SU-DHL-6 (cell line): ENCODE results near the gene CEND1.

Experiments
- H2AFZ ChIP-seq: fragments of 200-600 bp; sonication (generic); 2 replicates; pipeline ENCODE4 v1.6.1; 2014; ENCODE audit warnings: low read depth, mild to moderate bottlenecking, moderate library complexity, mixed read lengths, antibody characterized with exemption, low read length; ENCODE audit not compliant: severe bottlenecking
- H3F3A ChIP-seq: fragments of 200-600 bp; shearing (Covaris generic); 2 replicates; pipeline ENCODE4 v1.6.0; 2016; ENCODE audit warnings: antibody characterized with exemption, mild to moderate bottlenecking; ENCODE audit not compliant: insufficient read depth
- H3K27ac ChIP-seq: fragments of 200-600 bp; sonication (generic); 2 replicates; pipeline ENCODE4 v1.5.1; 2016; ENCODE audit warnings: low read depth, mild to moderate bottlenecking, low read length, moderate library complexity, mixed read lengths
- H3K27me3 ChIP-seq: fragments of 200-600 bp; sonication (generic), shearing (Covaris generic); 2 replicates; pipeline ENCODE4 v1.6.0; 2014; ENCODE audit warnings: mild to moderate bottlenecking, low read length
- H3K36me3 ChIP-seq: fragments of 200-600 bp; sonication (generic); 2 replicates; pipeline ENCODE4 v1.6.1; 2014; ENCODE audit warnings: mild to moderate bottlenecking, low read length, mixed read lengths
- H3K4me2 ChIP-seq: fragments of 300-600, 200-600 bp; shearing (Covaris generic), sonication (generic); 2 replicates; pipeline ENCODE4 v1.6.0; 2014; ENCODE audit warnings: low read length, low read depth, mild to moderate bottlenecking; ENCODE audit not compliant: poor library complexity, severe bottlenecking
- H3K4me3 ChIP-seq: fragments of 200-600 bp; sonication (generic); 2 replicates; pipeline ENCODE4 v1.5.1; 2014; ENCODE audit warnings: antibody characterized with exemption, low read length, mild to moderate bottlenecking, mixed read lengths; ENCODE audit not compliant: insufficient read depth, poor library complexity, severe bottlenecking
- H3K79me2 ChIP-seq: fragments of 200-600 bp; sonication (generic); 2 replicates; pipeline ENCODE4 v1.6.1; 2014; ENCODE audit warnings: mild to moderate bottlenecking, low read length, moderate library complexity; ENCODE audit not compliant: insufficient read depth
- H3K9ac ChIP-seq: fragments of 200-600 bp; sonication (generic); 2 replicates; pipeline ENCODE4 v1.7.0; 2014; ENCODE audit warnings: mild to moderate bottlenecking, low read length
- H3K9me2 ChIP-seq: fragments of 200-600 bp; sonication (generic); replicated peaks from 2 replicates; pipeline ENCODE4 v1.6.1; 2014; ENCODE audit warnings: low read length; ENCODE audit not compliant: insufficient read depth
- H3K9me3 ChIP-seq: fragments of 200-600 bp; sonication (generic); 2 replicates; pipeline ENCODE4 v1.6.1; 2014; ENCODE audit warnings: low read length, mixed read lengths; ENCODE audit not compliant: insufficient read depth
- H4K20me1 ChIP-seq: fragments of 200-600 bp; sonication (generic); 2 replicates; pipeline ENCODE4 v1.6.1; 2014; ENCODE audit warnings: low read depth, mild to moderate bottlenecking, antibody characterized with exemption, low read length, moderate library complexity, mixed read lengths
- EZH2phosphoT487 ChIP-seq: fragments of 200-600 bp; sonication (generic), shearing (Covaris generic); conservative IDR thresholded peaks from 2 replicates; pipeline ENCODE4 v1.6.1; 2018; ENCODE audit warnings: mild to moderate bottlenecking, antibody characterized with exemption, low read length, moderate library complexity, mixed read lengths
- TF ChIP-seq, protein P1 (sequence below): fragments of 200-600 bp; sonication (generic); IDR thresholded peaks from one replicate; pipeline ENCODE4 v1.5.1; 2017; ENCODE audit warnings: antibody characterized with exemption, mild to moderate bottlenecking, low read length, moderate library complexity; ENCODE audit not compliant: insufficient read depth, poor library complexity, severe bottlenecking

Gene CEND1

GRCh38 chr11:765025-765801 is 24.7 kb downstream of the CEND1 start:
- H3K9me3 ChIP-seq: no peaks in the 10 kb centered on the region
- H3K27me3 ChIP-seq: no peaks in the 10 kb centered on the region
- H3K9ac ChIP-seq: no peak overlapping the region
- H3F3A ChIP-seq: peaks cover 14% of the 10 kb centered on the region
- no peak overlapping the region for H3K27ac ChIP-seq
- peaks cover 4% of the 10 kb centered on the region; the same call in 1 of the 2 replicates for H3K36me3 ChIP-seq
- H4K20me1 ChIP-seq: no peaks in the 10 kb centered on the region
- no peak for TF ChIP-seq EZH2phosphoT487
- TF ChIP-seq, protein P1, sequence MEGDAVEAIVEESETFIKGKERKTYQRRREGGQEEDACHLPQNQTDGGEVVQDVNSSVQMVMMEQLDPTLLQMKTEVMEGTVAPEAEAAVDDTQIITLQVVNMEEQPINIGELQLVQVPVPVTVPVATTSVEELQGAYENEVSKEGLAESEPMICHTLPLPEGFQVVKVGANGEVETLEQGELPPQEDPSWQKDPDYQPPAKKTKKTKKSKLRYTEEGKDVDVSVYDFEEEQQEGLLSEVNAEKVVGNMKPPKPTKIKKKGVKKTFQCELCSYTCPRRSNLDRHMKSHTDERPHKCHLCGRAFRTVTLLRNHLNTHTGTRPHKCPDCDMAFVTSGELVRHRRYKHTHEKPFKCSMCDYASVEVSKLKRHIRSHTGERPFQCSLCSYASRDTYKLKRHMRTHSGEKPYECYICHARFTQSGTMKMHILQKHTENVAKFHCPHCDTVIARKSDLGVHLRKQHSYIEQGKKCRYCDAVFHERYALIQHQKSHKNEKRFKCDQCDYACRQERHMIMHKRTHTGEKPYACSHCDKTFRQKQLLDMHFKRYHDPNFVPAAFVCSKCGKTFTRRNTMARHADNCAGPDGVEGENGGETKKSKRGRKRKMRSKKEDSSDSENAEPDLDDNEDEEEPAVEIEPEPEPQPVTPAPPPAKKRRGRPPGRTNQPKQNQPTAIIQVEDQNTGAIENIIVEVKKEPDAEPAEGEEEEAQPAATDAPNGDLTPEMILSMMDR: peak; percentile 81
- H3K9me2 ChIP-seq: no peaks in the 10 kb centered on the region
- no peaks in the 10 kb centered on the region for H3K79me2 ChIP-seq
- no peak overlapping the region for H3K4me3 ChIP-seq
- no peak overlapping the region for H3K4me2 ChIP-seq
- H2AFZ ChIP-seq: no peak overlapping the region

DNA sequence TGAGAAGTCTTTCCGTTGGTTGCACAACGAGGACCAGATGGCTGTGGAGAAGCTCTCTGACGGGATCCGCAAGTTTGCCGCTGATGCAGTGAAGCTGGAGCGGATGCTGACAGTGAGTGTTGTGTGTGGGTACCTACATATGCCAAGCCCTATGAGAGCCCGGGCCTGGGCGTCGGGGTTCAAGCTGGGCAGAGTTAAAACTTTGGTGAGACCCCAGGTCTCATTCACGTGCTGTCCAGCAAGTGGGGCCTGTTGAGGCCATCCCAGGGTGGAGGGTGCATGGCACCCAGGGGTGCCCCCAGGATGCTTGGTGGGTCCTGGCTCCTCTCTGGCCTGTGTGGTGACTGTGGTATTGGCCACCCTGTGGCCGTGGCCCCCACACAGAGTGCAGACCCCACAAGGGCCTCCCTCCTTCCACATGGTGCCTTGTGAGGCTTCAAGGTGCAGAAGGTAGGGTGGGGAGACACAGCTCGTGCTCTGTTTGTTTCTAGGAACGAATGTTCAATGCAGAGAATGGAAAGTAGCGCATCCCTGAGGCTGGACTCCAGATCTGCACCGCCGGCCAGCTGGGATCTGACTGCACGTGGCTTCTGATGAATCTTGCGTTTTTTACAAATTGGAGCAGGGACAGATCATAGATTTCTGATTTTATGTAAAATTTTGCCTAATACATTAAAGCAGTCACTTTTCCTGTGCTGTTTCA is 25.4 kb downstream of the CEND1 start:
- H3K79me2 ChIP-seq: no peaks in the 10 kb centered on the region
- peaks cover 8% of the 10 kb centered on the region; the same call in 1 of the 2 replicates for H3K36me3 ChIP-seq
- H3F3A ChIP-seq: peaks cover 14% of the 10 kb centered on the region
- H4K20me1 ChIP-seq: no peaks in the 10 kb centered on the region
- no peak overlapping the region for H2AFZ ChIP-seq
- no peaks in the 10 kb centered on the region for H3K9me3 ChIP-seq
- H3K9me2 ChIP-seq: no peaks in the 10 kb centered on the region
- no peak overlapping the region for H3K27ac ChIP-seq
- TF ChIP-seq, protein P1: no peak
- TF ChIP-seq EZH2phosphoT487: no peak
- H3K4me3 ChIP-seq: no peak overlapping the region
- H3K9ac ChIP-seq: no peak overlapping the region
- no peak overlapping the region for H3K4me2 ChIP-seq
- no peaks in the 10 kb centered on the region for H3K27me3 ChIP-seq

DNA sequence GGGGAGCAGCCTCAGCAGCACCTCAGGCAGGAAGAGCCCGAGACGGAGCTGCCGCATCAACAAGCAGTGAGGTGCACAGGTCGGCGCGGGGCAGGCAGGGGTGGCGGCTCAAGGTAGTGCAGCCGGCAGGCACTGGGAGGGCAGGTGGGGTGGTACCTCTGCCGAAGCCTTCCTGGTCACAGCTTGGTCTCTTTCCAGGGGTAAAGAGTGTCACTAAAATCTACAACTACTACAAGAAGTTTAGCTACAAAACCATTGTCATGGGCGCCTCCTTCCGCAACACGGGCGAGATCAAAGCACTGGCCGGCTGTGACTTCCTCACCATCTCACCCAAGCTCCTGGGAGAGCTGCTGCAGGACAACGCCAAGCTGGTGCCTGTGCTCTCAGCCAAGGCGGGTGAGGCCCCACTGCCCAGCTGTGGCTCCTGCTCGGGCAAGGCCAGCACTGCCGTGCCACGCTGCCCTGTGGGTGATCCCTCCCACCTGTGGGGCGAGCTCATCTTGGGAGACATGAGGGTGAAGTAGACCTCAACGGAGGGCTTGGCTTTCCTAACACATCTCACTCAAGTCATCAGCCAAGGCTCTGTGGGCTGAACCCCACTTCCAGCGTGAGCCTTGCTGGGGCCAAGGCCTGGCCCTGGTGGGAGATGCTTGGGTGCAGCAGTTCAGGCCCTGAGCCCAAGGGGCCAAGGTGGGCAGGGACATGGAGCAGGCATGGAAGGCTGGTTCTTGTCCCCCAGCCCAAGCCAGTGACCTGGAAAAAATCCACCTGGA is 26.2 kb downstream of the CEND1 start:
- TF ChIP-seq, protein P1: no peak
- no peak for TF ChIP-seq EZH2phosphoT487
- Histone ChIP-seq H4K20me1 (no peaks in the 10 kb centered on the region), H3K79me2 (no peaks in the 10 kb centered on the region), H3K9me2 (no peaks in the 10 kb centered on the region), H3K4me3 (no peak overlapping the region), H3K9ac (no peak overlapping the region), H3K9me3 (no peaks in the 10 kb centered on the region), H3F3A (peaks cover 14% of the 10 kb centered on the region), H3K36me3 (peaks cover 8% of the 10 kb centered on the region; the same call in 1 of the 2 replicates), H3K27ac (no peak overlapping the region), H3K4me2 (no peak overlapping the region), H2AFZ (no peak overlapping the region), H3K27me3 (no peaks in the 10 kb centered on the region)
